ENCODE measurements around the gene KIF20A.
"Not testable (repeated sequence)": the region's sequence is repeated elsewhere in the genome, so short reads cannot be mapped to it uniquely, and the experiment has no call there.

The KIF20A gene

GRCh38 chr5:138188626-138189025 is 9.7 kb downstream of the KIF20A start:
- no peak for TF ChIP-seq CTCF (IDR thresholded peaks at IDR 0.05; ENCODE audit: low read depth, low read length)
- no peak for DNase-seq (ENCODE audit: extremely low read depth, low read depth)

- TF ChIP-seq CTCF (IDR thresholded peaks at IDR 0.05; ENCODE audit: low read depth, low read length) = no peak
- no peak for DNase-seq (ENCODE audit: extremely low read depth, low read depth)
These were observed 13.9 kb downstream of the KIF20A start for GRCh38 chr5:138192826-138193225.

GRCh38 chr5:138193859-138194258 is 14.9 kb downstream of the KIF20A start:
- DNase-seq (ENCODE audit: extremely low read depth, low read depth) = not testable (repeated sequence)

GRCh38 chr5:138210985-138211384 is 32.1 kb downstream of the KIF20A start:
- no peak for DNase-seq (ENCODE audit: extremely low read depth, low read depth)
- no peak for TF ChIP-seq CTCF (IDR thresholded peaks at IDR 0.05; ENCODE audit: low read depth, low read length)

- no peak for DNase-seq (ENCODE audit: extremely low read depth, low read depth)
These were observed 33.9 kb downstream of the KIF20A start for GRCh38 chr5:138212828-138213160.

GRCh38 chr5:138213161-138214029 is 34.5 kb downstream of the KIF20A start, which contains the start of gene CDC23:
Gene CDC23, minus strand, starts transcription at chr5:138213323. Its CDS starts 11 bp downstream, at chr5:138213312.
- peak; percentile 90 for DNase-seq (ENCODE audit: extremely low read depth, low read depth)
- TF ChIP-seq CTCF (IDR thresholded peaks at IDR 0.05; ENCODE audit: low read depth, low read length) = no peak

More at GRCh38 chr5:138212828-138213160, 33.9 kb downstream of the KIF20A start:
- TF ChIP-seq CTCF (IDR thresholded peaks at IDR 0.05; ENCODE audit: low read depth, low read length) = no peak

GRCh38 chr5:138216799-138217198 is 37.9 kb downstream of the KIF20A start:
- TF ChIP-seq CTCF (IDR thresholded peaks at IDR 0.05; ENCODE audit: low read depth, low read length) = no peak
- no peak for DNase-seq (ENCODE audit: extremely low read depth, low read depth)

- TF ChIP-seq CTCF (IDR thresholded peaks at IDR 0.05; ENCODE audit: low read depth, low read length) = no peak
- DNase-seq (ENCODE audit: extremely low read depth, low read depth) = no peak
These were observed 44.6 kb downstream of the KIF20A start for GRCh38 chr5:138223532-138223931.
